Thyroid gland (tissue), 4 donors: ENCODE measurements around the gene CNDP2. TPM values are rescaled to one million over a fixed set of nuclear protein-coding genes. Genes with fewer than 3 reads are reported as not detected.

Source experiments
- DNase-seq, 2 donors: peaks; one replicate each; pipeline ENCODE4 v3.0.0-alpha.2; 2019
- H3K27ac ChIP-seq, 3 donors: fragments of 200-600 bp; sonication (generic); 1 replicate in 2 of 3; 2 replicates in 1 of 3; pipeline ENCODE4 v1.5.1; 2016 to 2019; ENCODE audit warnings: mild to moderate bottlenecking in 1 of 3, moderate library complexity in 1 of 3
- H3K27me3 ChIP-seq: fragments of 200-600 bp; sonication (generic); one replicate; pipeline ENCODE4 v1.5.1; 2019
- H3K36me3 ChIP-seq, 2 donors: fragments of 200-600 bp; sonication (generic); one replicate each; pipeline ENCODE4 v1.5.1; 2016 to 2019
- H3K4me1 ChIP-seq, 2 donors: fragments of 200-600 bp; sonication (generic); one replicate each; pipeline ENCODE4 v1.5.1; 2017 to 2019
- H3K4me3 ChIP-seq, 3 donors: fragments of 200-600 bp; sonication (generic); replicated peaks in 1 of 3; 1 replicate in 2 of 3; 2 replicates in 1 of 3; pipeline ENCODE4 v1.5.1; 2016; ENCODE audit warnings: mild to moderate bottlenecking in 1 of 3
- H3K9me3 ChIP-seq: fragments of 200-600 bp; sonication (generic); one replicate; pipeline ENCODE4 v1.5.1; 2017
- CTCF ChIP-seq, 6 experiments: fragments of 200-600 bp in 3 of 6; fragments of 450-650 bp in 3 of 6; sonication (generic) in 3 of 6; IDR thresholded peaks; one replicate each; pipeline ENCODE4 v1.5.1; 2016 to 2019; ENCODE audit warnings: antibody characterized with exemption in 6 of 6, mild to moderate bottlenecking in 2 of 6, inconsistent platforms in 1 of 6, moderate library complexity in 1 of 6
- POLR2A ChIP-seq, 2 donors: fragments of 450-650 bp; IDR thresholded peaks; one replicate each; pipeline ENCODE4 v1.6.1; 2017; ENCODE audit warnings: antibody characterized with exemption in 2 of 2, mild to moderate bottlenecking in 2 of 2, moderate library complexity in 1 of 2
- WGBS, 2 donors: methylation state at CpG; one replicate each; pipeline ENCODE4 v1.1.5; 2017; 5-methylcytosine and 5-hydroxymethylcytosine counted together
- intact Hi-C: fragments of 100-400 bp; cut with DNase I; formaldehyde crosslinking; loops from one replicate; pipeline ENCODE4 v1.15.1; 2023
- total RNA-seq, 4 donors: library from RNA; depleted of rRNA; stranded (reverse); fragments of >200 nt; gene quantifications; one replicate each; pipeline ENCODE4 v1.2.3, GENCODE V29; 2016

CNDP2 gene
- total RNA-seq, 4 donors from 2014 or later = 249 to 437 (median 301) TPM

GRCh38 chr18:74531043-74531442 is 34.9 kb downstream of the CNDP2 start:
- WGBS, 2 donors = 77 to 88% methylated on average over 7 of the region's 7 CpGs
- DNase-seq = no peak

GRCh38 chr18:74532511-74533025 is 36.4 kb downstream of the CNDP2 start:
- Histone ChIP-seq H3K4me3 (no peak overlapping the region), H3K36me3 (no peaks in the 10 kb centered on the region), H3K4me1 (no peaks in the 10 kb centered on the region), H3K27me3 (no peaks in the 10 kb centered on the region), H3K27ac (no peak overlapping the region), H3K9me3 (no peaks in the 10 kb centered on the region)
- DNase-seq = no peak
- TF ChIP-seq CTCF (IDR thresholded peaks at IDR 0.05) (no peak), POLR2A (IDR thresholded peaks at IDR 0.05) (no peak)
- intact Hi-C loops = no loop called here
- 74 to 76% methylated on average over 9 of the region's 9 CpGs for WGBS, 2 donors

More at GRCh38 chr18:74531043-74531442, 34.9 kb downstream of the CNDP2 start:
- Histone ChIP-seq H3K36me3 (no peaks in the 10 kb centered on the region), H3K27ac (no peak overlapping the region), H3K27me3 (no peaks in the 10 kb centered on the region), H3K4me3 (no peak overlapping the region), H3K9me3 (no peaks in the 10 kb centered on the region), H3K4me1 (peaks cover 4 to 10% of the 10 kb centered on the region in 2 donors)
- intact Hi-C loops = no loop called here
- no peak for TF ChIP-seq CTCF (IDR thresholded peaks at IDR 0.05)
- TF ChIP-seq POLR2A (IDR thresholded peaks at IDR 0.05) = no peak

GRCh38 chr18:74533666-74534065 is 37.5 kb downstream of the CNDP2 start:
- Histone ChIP-seq H3K9me3 (no peaks in the 10 kb centered on the region), H3K27ac (no peak overlapping the region), H3K4me3 (no peak overlapping the region), H3K27me3 (no peaks in the 10 kb centered on the region), H3K4me1 (no peaks in the 10 kb centered on the region), H3K36me3 (no peaks in the 10 kb centered on the region)
- no peak for TF ChIP-seq CTCF (IDR thresholded peaks at IDR 0.05)
- no peak for TF ChIP-seq POLR2A (IDR thresholded peaks at IDR 0.05)
- 93 to 94% methylated on average over 12 of the region's 12 CpGs for WGBS, 2 donors
- DNase-seq = no peak
- intact Hi-C loops = no loop called here

GRCh38 chr18:74534150-74534969 is 38.2 kb downstream of the CNDP2 start, which contains the start of gene CNDP1:
TSS of gene CNDP1 (plus strand) at chr18:74534500. CDS start at chr18:74534668, 168 bp downstream.
- 90 to 96% methylated on average over 20 to 21 of the region's 21 CpGs for WGBS, 2 donors
- no peaks in the 10 kb centered on the region for H3K36me3 ChIP-seq
- no peak within 1 kb of the TSS for H3K4me3 ChIP-seq
- DNase-seq = no peak
- H3K27me3 ChIP-seq = no peaks in the 10 kb centered on the region
- intact Hi-C loops = no loop called here
- no peak for TF ChIP-seq CTCF (IDR thresholded peaks at IDR 0.05)
- TF ChIP-seq POLR2A (IDR thresholded peaks at IDR 0.05) = no peak
- no peaks in the 10 kb centered on the region for H3K4me1 ChIP-seq
- H3K27ac ChIP-seq = no peak within 1 kb of the TSS
- no peaks in the 10 kb centered on the region for H3K9me3 ChIP-seq
